Measurements from ENCODE around the gene TLX1.

DNA sequence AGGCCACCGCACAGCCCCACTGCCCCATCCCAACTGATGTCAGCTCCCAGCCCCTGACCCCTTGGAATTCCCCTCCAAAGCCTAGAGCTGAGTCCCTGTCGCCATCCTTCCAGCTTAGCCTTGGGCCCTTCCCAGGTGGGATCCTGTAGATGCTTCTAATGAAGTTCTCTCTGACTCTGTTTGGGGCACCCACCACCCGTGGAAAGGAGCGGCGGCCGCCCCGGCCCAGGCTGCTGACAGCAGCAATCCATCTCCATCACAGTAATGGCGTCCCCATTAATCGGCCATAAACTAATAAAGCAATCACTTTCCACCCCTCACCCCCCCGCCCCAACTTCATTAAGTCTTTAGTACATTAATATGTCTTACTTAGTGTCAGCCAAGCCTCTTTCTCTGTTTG lies 43.7 kb upstream of the TLX1 start:
- TF ChIP-seq, protein P1, sequence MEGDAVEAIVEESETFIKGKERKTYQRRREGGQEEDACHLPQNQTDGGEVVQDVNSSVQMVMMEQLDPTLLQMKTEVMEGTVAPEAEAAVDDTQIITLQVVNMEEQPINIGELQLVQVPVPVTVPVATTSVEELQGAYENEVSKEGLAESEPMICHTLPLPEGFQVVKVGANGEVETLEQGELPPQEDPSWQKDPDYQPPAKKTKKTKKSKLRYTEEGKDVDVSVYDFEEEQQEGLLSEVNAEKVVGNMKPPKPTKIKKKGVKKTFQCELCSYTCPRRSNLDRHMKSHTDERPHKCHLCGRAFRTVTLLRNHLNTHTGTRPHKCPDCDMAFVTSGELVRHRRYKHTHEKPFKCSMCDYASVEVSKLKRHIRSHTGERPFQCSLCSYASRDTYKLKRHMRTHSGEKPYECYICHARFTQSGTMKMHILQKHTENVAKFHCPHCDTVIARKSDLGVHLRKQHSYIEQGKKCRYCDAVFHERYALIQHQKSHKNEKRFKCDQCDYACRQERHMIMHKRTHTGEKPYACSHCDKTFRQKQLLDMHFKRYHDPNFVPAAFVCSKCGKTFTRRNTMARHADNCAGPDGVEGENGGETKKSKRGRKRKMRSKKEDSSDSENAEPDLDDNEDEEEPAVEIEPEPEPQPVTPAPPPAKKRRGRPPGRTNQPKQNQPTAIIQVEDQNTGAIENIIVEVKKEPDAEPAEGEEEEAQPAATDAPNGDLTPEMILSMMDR (IDR thresholded peaks at IDR 0.05; ENCODE audit: poor library complexity): no peak
- TF ChIP-seq EZH2phosphoT487 (IDR thresholded peaks at IDR 0.05; ENCODE audit: low read depth, severe bottlenecking, unreplicated experiment) (no peak), EZH2 (IDR thresholded peaks at IDR 0.05; ENCODE audit: borderline replicate concordance) (no peak)
